22Rv1 (cell line): ENCODE data around the gene PGLYRP2.

Experiments
- CTCF ChIP-seq: fragments of 450-650 bp; IDR thresholded peaks from 2 replicates; pipeline ENCODE4 v1.5.1; 2017; ENCODE audit warnings: mild to moderate bottlenecking
- ZFX ChIP-seq: fragments of 450-650 bp; IDR thresholded peaks from 2 replicates; pipeline ENCODE4 v1.6.1; 2017; ENCODE audit warnings: antibody characterized with exemption, borderline replicate concordance

GRCh38 chr19:15488489-15489226 is 9.4 kb upstream of the PGLYRP2 start:
- TF ChIP-seq ZFX (no peak), CTCF (no peak)
